CD8-positive, alpha-beta memory T cell (primary cell): ENCODE results near the gene DNAAF9. TPM values are rescaled to one million over a fixed set of nuclear protein-coding genes. Genes with fewer than 3 reads are reported as not detected.

Source experiments
- CTCF ChIA-PET: fragments of 350-600 bp; sonication (Branson Sonifier 250); formaldehyde crosslinking; loops from one replicate; lab custom pipeline; 2021; ENCODE audit warnings: antibody characterized with exemption; lab: Charles Lee
- POLR2A ChIA-PET: fragments of 350-600 bp; sonication (Branson Sonifier 250); formaldehyde crosslinking; loops from one replicate; lab custom pipeline; 2021; ENCODE audit warnings: antibody characterized with exemption; lab: Charles Lee
- DNase-seq, 5 donors: peaks; one replicate each; pipeline versions ENCODE4 v3.0.0 to v3.0.0-alpha.2; 2020 to 2022; ENCODE audit warnings: mixed read lengths in 1 of 5
- H3K27ac ChIP-seq: one replicate; pipeline ENCODE4 v1.7.0; 2013; ENCODE audit warnings: low read depth, mild to moderate bottlenecking, low read length, moderate library complexity
- H3K27me3 ChIP-seq: 2 replicates; pipeline ENCODE4 v1.7.0; 2013; ENCODE audit warnings: low read length, mild to moderate bottlenecking; ENCODE audit not compliant: insufficient read depth, poor library complexity, severe bottlenecking
- H3K36me3 ChIP-seq: 2 replicates; pipeline ENCODE4 v1.7.0; 2013; ENCODE audit warnings: mild to moderate bottlenecking, low read length, moderate library complexity; ENCODE audit not compliant: insufficient read depth
- H3K4me1 ChIP-seq: 2 replicates; pipeline ENCODE4 v1.7.0; 2013; ENCODE audit warnings: mild to moderate bottlenecking, low read length, moderate library complexity; ENCODE audit not compliant: insufficient read depth
- H3K4me3 ChIP-seq: 2 replicates; pipeline ENCODE4 v1.7.0; 2013; ENCODE audit warnings: mild to moderate bottlenecking, low read length
- H3K9me3 ChIP-seq: 2 replicates; pipeline ENCODE4 v1.7.0; 2013; ENCODE audit warnings: mild to moderate bottlenecking, low read length
- H3K27ac Mint-ChIP-seq, 8 donors: one replicate each; pipeline ENCODE4 v1.8.0; 2020 to 2021; ENCODE audit warnings: mixed read lengths in 8 of 8, mild to moderate bottlenecking in 6 of 8, inconsistent platforms in 3 of 8, moderate library complexity in 3 of 8
- H3K27me3 Mint-ChIP-seq, 2 donors: one replicate each; pipeline ENCODE4 v1.8.0; 2020 to 2021; ENCODE audit warnings: mixed read lengths in 2 of 2, mild to moderate bottlenecking in 1 of 2, moderate library complexity in 1 of 2
- H3K36me3 Mint-ChIP-seq, 3 donors: one replicate each; pipeline ENCODE4 v1.8.0; 2020 to 2021; ENCODE audit warnings: mixed read lengths in 3 of 3, inconsistent platforms in 1 of 3, mild to moderate bottlenecking in 1 of 3
- H3K4me1 Mint-ChIP-seq, 3 donors: one replicate each; pipeline ENCODE4 v1.8.0; 2020 to 2021; ENCODE audit warnings: mixed read lengths in 3 of 3, inconsistent platforms in 1 of 3, mild to moderate bottlenecking in 1 of 3
- H3K4me3 Mint-ChIP-seq, 7 donors: one replicate each; pipeline ENCODE4 v1.8.0; 2020 to 2021; ENCODE audit warnings: mixed read lengths in 7 of 7, mild to moderate bottlenecking in 6 of 7, moderate library complexity in 4 of 7, inconsistent platforms in 2 of 7
- H3K9me3 Mint-ChIP-seq, 5 donors: one replicate each; pipeline ENCODE4 v1.8.0; 2020 to 2022; ENCODE audit warnings: mixed read lengths in 5 of 5, mild to moderate bottlenecking in 3 of 5, moderate library complexity in 2 of 5, inconsistent platforms in 1 of 5
- polyA plus RNA-seq: library from polyadenylated mRNA; unstranded; fragments of 300-500 nt; fragmentation: Illumina TruSeq; gene quantifications from one replicate; pipeline ENCODE4 v1.2.3, GENCODE V29; 2021
- total RNA-seq, 2 experiments: library from RNA; stranded (reverse); gene quantifications; one replicate each; pipeline ENCODE4 v1.2.3, GENCODE V29; 2021

The DNAAF9 gene
- total and polyA plus RNA-seq, 3 experiments from 2014 or later, result 1.4 to 2.3 (median 2.2) TPM

DNA sequence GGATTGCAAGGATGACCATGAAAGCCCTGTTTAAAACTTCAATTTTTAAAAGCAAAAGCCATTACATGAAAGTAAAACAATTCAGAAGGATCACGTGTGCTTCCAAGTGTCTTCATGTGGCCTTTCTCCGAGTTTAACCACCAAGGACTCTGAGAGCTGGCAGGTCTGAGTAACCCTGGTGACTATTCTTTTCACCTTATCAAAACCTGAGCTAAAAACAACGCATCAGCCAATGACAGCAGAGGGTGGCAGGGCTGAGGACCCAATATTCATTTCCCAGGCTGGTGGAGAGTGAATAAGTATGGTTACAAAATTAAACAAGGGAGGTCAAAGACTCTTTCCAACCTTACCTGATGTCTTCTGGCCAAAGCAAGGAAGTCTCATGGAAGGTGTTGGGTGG lies 46.7 kb downstream of the DNAAF9 start:
- H3K4me1 Mint-ChIP-seq, result no peaks in the 10 kb centered on the region
- H3K27me3 Mint-ChIP-seq, result no peaks in the 10 kb centered on the region
- no peak overlapping the region for H3K27ac Mint-ChIP-seq
- no peak overlapping the region for H3K4me3 ChIP-seq
- DNase-seq, result no peak
- H3K9me3 Mint-ChIP-seq, result no peaks in the 10 kb centered on the region
- POLR2A ChIA-PET, result no interaction called here
- H3K9me3 ChIP-seq, result no peaks in the 10 kb centered on the region
- no peak overlapping the region for H3K4me3 Mint-ChIP-seq
- CTCF ChIA-PET, result no interaction called here
- no peaks in the 10 kb centered on the region for H3K27me3 ChIP-seq
- H3K27ac ChIP-seq, result no peak overlapping the region
- no peaks in the 10 kb centered on the region for H3K36me3 ChIP-seq
- H3K36me3 Mint-ChIP-seq, result peaks cover 1 to 21% (median 14%) of the 10 kb centered on the region in 3 donors
- no peaks in the 10 kb centered on the region for H3K4me1 ChIP-seq

DNA sequence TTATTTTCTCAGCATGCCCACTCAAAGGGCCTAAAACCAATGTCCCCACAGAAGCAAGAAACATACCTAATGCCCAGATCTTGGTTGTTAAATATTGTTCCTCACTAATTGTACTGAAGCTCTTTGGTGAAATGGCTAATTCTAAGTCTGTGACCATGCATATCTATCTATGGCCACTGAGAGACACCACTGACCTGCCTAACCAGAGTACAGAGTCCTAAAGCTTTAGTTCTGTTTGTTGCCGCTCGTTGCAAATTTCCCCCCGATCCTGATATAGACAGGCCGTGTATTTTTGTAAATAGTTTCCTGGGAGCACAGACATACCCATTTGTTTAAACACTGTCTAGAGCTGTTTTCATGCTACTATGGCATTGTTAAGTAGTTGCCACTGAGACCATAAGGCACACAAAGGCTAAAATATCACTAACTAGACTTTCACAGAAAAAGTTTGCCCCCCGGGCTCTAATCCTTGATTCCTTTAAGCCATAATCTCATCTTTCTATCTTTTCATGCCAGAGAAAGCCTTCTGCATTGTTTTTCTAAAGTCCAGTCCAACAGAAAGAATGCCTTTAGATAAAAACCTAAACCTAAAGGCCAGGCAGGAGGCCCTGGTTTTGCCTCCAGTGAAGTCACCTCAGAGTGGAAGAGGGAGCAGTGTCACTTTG lies 48.7 kb downstream of the DNAAF9 start:
- H3K9me3 ChIP-seq, result no peaks in the 10 kb centered on the region
- no peaks in the 10 kb centered on the region for H3K27me3 ChIP-seq
- Mint-ChIP-seq H3K9me3 (no peaks in the 10 kb centered on the region), H3K27me3 (no peaks in the 10 kb centered on the region), H3K27ac (no peak overlapping the region), H3K36me3 (peaks cover 0 to 21% (median 14%) of the 10 kb centered on the region in 3 donors), H3K4me3 (no peak overlapping the region), H3K4me1 (no peaks in the 10 kb centered on the region)
- no peaks in the 10 kb centered on the region for H3K4me1 ChIP-seq
- ChIA-PET POLR2A (no interaction called here), CTCF (no interaction called here)
- no peak for DNase-seq
- H3K36me3 ChIP-seq, result no peaks in the 10 kb centered on the region
- no peak overlapping the region for H3K4me3 ChIP-seq
- H3K27ac ChIP-seq, result no peak overlapping the region

Other genes starting within 250 kb of the DNAAF9 start
- 10 to 100 TPM; 26.7 to 27.0 TPM for gene FASTKD5, start 247.8 kb downstream of the DNAAF9 start, total RNA-seq
- 14.6 TPM for gene FASTKD5, start 247.8 kb downstream of the DNAAF9 start, polyA plus RNA-seq
- gene UBOX5, start 247.8 kb downstream of the DNAAF9 start, total RNA-seq, result 1 to 10 TPM; 6.0 to 6.8 TPM
- gene UBOX5, start 247.8 kb downstream of the DNAAF9 start, polyA plus RNA-seq, result 7.5 TPM
- gene LZTS3, start 234.1 kb downstream of the DNAAF9 start, total RNA-seq, result 1 to 10 TPM in 1 of 2 experiments, under 1 TPM in 1; 0.97 to 1.0 TPM
- 0.35 TPM for gene LZTS3, start 234.1 kb downstream of the DNAAF9 start, polyA plus RNA-seq
- gene DDRGK1, start 203.0 kb downstream of the DNAAF9 start, total RNA-seq, result 10 to 100 TPM; 75.3 to 77.9 TPM
- 58.1 TPM for gene DDRGK1, start 203.0 kb downstream of the DNAAF9 start, polyA plus RNA-seq
- 10 to 100 TPM; 90.4 to 98.2 TPM for gene ITPA, start 198.2 kb downstream of the DNAAF9 start, total RNA-seq
- gene ITPA, start 198.2 kb downstream of the DNAAF9 start, polyA plus RNA-seq, result 60.8 TPM
- 1 to 10 TPM; 3.1 to 3.5 TPM for gene SLC4A11, start 168.5 kb downstream of the DNAAF9 start, total RNA-seq
- 0.46 TPM for gene SLC4A11, start 168.5 kb downstream of the DNAAF9 start, polyA plus RNA-seq
- gene ATRN, start 63.3 kb upstream of the DNAAF9 start, total RNA-seq, result 10 to 100 TPM; 10.8 to 11.2 TPM
- 9.4 TPM for gene ATRN, start 63.3 kb upstream of the DNAAF9 start, polyA plus RNA-seq